NK-92 (cell line): ENCODE data around the gene ADH1C.
"Not testable (repeated sequence)": the region's sequence is repeated elsewhere in the genome, so short reads cannot be mapped to it uniquely, and the experiment has no call there.

ENCODE experiments used
- DNase-seq: peaks from one replicate; lab custom pipeline; 2025; ENCODE audit not compliant: unreplicated experiment; lab: John Stamatoyannopoulos, UW

Gene ADH1C

DNA sequence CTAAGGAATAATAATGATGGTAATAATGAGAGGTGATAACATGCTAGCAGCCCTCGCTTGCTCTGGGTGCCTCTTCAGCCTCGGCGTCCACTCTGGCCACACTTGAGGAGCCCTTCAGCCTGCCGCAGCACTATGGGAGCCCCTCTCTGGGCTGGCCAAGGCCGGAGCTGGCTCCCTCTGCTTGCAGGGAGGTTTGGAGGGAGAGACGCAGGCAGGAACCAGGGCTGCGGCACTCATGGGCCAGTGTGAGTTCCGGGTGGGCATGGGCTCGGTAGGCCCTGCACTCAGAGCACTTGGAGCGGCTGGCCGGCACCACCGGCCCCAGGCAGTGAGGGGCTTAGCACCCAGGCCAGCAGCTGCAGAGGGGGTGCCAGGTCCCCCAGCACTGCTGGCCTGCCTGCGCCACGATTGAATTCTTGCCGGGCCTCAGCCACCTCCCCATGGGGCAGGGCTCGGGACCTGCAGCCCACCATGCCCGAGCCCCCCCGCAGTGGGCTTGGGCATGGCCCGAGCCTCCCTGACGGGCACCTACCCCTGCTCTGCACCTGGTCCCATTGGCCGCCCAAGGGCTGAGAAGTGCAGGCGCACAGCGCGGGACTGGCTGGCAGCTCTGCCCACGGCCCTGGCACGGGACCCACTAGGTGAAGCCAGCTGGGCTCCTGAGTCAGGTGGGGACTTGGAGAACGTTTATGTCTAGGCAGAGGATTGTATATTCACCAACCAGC, 7.1 kb upstream of the ADH1C start:
- DNase-seq: no peak

- DNase-seq: no peak
Observed at GRCh38 chr4:99357948-99358347, 5.4 kb upstream of the ADH1C start.

GRCh38 chr4:99356992-99357391, 4.4 kb upstream of the ADH1C start:
- no peak for DNase-seq

DNA sequence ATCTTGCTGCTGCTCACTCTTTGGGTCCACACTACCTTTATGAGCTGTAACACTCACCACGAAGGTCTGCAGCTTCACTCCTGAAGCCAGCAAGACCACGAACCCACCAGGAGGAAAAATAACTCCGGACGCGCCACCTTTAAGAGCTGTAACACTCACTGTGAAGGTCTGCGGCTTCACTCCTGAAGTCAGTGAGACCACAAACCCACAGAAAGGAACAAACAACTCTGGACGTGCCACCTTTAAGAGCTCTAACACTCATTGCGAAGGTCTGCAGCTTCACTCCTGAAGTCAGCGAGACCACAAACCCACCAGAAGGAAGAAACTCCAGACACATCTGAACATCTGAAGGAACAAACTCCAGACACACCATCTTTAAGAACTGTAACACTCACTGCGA, 3.6 kb upstream of the ADH1C start:
- DNase-seq: not testable (repeated sequence)

DNA sequence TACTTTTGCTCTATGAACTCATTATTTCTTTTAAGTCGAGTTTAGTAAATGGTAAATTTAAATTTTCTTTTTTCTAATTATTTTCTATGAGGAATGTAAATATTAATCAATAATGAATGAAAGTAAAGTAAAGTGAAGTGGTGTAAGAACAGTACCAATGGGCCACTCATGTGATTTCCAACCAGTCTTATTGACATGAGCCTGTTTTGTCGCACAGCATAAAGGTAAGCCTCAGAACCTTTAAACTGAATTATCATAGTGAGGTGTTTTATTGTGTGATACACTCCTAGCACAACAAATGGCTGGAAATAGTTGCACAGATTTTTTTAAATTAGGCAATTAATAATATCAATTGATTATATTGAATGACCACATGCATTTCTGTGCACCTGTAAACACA, 1.1 kb downstream of the ADH1C start:
- DNase-seq: no peak

GRCh38 chr4:99349338-99349737, 3.2 kb downstream of the ADH1C start:
- no peak for DNase-seq

DNA sequence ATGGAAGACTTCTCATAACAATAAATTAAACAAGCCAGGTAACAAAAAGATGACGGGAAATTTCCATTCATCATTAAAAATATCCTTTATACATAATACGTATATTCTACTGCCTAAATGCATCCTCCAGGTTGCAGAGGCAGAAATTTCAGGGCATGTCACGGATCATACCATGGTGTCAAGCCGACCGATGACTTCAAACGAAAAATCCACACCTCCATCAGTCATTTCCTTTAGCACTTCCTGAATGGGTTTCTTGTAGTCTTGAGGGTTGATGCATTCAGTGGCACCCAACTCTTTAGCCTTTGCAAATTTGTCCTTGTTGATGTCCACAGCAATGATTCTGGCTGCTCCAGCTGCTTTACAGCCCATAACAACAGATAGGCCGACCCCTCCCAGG, 9.9 kb downstream of the ADH1C start:
- DNase-seq: not testable (repeated sequence)

DNA sequence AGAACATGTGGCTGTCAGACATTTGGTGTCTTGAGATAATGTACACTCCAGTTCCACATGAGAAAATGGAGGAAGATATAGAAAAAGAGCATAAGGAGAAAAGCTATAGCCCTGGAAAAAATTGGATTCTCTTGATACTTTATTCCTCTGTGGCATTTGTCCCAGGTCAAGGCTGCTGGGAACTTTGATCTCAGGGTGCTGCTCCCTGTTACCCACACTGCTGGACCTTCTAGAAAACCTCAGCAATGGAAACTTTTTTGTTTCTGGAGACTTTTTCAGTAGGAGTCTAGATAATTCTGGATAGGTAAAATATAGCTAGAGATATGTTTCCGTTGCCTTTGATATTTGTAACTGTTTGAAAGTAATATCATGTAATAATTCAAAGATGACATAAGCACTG, 11.1 kb downstream of the ADH1C start:
- no peak for DNase-seq

DNA sequence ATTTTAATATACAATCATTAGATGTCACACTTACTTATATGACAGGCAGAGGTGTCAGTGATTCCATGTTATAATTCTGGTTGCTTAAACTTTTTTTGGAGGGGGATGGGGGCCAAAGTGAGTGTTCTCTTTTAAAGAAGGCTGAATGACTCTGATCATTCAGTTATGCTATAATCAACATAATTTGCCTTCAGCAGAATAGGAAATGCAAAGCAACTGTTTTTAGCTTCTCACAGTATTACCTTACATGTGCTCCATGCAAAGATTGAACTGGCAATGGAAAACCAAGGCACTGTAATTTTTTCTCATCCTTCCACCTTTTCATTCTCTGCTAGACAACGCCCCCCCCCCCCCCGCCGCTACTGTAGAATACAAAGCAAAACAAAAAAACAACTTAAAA, 13.4 kb downstream of the ADH1C start:
- DNase-seq: no peak

GRCh38 chr4:99336553-99336952, 16.0 kb downstream of the ADH1C start:
- no peak for DNase-seq

DNA sequence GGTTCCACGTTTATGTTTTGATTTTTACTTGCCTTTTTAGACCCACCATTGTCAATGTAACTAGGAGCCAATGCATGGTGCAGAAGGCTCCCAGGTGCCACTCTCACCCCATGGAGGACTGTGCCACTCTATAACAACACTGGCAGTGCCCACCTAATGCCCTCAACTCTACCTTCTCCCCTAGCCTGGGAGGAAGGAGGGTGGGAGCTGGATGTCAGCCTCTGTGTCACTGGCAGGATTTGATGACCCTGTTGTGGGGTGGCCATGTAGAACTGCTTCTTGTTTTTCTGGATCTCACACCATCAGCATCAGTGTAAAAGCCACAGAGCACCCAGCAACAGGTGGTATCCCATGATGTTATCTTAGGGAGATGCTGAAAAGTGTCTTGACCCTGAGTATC, 17.7 kb downstream of the ADH1C start:
- DNase-seq: no peak

GRCh38 chr4:99330648-99331047, 21.9 kb downstream of the ADH1C start:
- DNase-seq: no peak

GRCh38 chr4:99329876-99330275, 22.7 kb downstream of the ADH1C start:
- no peak for DNase-seq

DNA sequence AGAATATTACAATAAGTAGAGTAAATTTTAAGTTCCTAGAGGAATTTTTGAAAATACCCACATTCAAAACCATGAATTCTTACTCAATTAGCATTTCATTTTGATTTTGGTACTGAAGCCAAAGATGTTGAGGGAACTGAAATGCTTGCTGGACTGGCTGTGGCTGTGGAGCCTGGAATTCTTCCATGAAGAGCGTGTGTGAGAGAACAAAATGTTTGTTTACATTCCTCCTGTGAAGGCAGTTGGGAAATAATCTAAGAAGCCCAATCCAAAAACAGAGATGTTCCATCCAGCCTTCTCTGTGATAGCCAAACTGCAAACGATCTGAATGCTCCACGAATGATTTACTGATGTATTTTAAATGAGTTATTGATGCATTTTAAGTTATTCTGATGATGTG, 27.6 kb downstream of the ADH1C start:
- no peak for DNase-seq

DNA sequence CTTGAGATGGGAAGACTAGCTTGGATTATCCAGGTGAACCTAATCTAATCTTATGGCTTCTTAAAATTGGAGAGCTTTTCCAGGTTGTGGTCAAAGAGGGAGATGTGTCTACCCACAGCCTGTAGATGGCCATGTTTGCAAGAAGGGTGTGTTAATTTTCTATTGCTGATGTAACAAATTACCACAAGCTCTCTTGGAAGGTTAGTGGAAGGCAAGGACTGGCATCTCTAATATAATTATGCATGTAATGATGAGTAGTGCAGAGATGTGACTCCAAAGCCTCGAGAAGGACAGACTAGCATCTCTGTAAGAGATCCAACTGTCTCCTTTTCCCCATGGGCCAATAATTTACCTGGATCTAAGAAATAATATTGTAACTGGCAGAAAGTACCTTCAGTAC, 28.2 kb downstream of the ADH1C start:
- DNase-seq: no peak

DNA sequence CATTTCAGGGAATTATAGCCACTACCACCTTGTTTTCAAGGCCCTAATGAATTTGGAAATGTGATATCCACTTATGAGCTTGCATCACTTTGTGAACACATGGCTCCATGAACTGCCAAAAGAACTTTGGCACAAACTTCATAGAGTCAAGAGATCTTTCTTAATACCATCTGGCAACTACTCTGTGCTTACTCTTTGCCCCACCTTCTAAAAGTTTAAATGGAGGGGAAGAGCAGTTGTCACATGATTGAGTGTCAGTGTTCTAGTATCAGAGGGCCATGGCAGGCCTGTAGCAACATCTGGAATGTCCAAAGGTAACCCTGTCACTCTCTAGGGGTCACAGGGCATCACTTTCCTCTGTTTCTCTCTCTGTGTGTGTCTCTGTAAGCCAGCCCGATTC, 28.8 kb downstream of the ADH1C start:
- no peak for DNase-seq

- no peak for DNase-seq
Observed at GRCh38 chr4:99321241-99322191, 31.0 kb downstream of the ADH1C start, which contains the start of gene ADH1B. Gene ADH1B (minus strand): TSS chr4:99321401. CDS start chr4:99321331, 70 bp downstream.

DNA sequence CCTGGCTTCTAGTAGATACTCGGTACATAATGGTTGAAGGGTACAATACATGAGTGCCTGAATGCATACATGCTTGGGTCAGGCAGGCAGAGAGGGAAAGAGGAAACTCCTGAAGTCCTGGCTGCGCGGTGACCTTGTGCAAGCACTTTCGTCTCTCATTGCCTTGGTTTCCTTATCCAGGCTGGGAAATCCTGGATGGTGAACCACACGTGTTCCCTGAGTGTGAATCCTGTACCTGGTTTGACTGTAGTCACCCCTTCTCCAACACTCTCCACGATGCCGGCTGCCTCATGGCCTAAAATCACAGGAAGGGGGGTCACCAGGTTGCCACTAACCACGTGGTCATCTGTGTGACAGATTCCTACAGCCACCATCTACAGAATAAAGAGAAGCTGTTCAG, 34.7 kb downstream of the ADH1C start:
- not testable (repeated sequence) for DNase-seq

DNA sequence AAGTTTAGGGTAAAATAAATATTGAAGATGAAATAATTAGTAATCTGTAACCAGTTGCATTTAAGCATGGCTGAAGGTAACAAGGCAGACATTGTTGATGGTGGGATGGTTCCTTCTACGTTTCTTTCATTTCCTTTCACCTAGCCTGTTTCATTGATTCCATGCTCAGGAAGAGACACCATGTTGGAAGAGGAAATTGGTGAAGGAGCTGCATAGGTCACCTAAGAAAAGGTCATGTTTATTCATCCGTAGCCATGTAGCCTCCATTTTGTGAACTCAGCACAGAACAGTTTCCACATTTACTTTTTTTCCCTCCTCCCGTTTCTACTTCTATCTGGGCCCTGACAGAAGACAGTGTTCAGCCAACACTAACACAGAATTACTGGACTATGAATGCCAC, 35.2 kb downstream of the ADH1C start:
- DNase-seq: no peak

GRCh38 chr4:99315839-99316238, 36.7 kb downstream of the ADH1C start:
- DNase-seq: no peak

DNA sequence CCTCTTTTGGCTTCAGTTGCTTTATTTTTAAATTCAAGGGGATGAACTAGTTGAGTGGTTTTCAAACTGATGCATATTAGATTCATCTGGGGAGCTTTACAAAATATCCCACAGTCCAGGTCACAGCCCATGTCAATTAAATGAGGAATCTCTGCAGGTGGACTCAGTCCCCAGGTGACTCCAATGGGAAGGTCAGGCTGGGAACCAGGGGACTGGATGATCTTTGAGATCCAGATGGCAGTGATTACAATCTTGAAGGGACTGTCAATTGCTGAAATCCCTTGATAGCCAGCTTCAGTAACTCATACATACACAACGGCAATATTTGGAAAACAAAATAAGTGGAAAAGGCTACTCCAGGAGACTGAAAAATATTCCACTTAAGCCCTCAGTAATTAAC, 38.3 kb downstream of the ADH1C start:
- DNase-seq: no peak

- DNase-seq: no peak
Observed at GRCh38 chr4:99310389-99310788, 42.2 kb downstream of the ADH1C start.
